ENCODE results near the gene TTLL11.
"Not testable (repeated sequence)": the region's sequence is repeated elsewhere in the genome, so short reads cannot be mapped to it uniquely, and the experiment has no call there.

Gene TTLL11

DNA sequence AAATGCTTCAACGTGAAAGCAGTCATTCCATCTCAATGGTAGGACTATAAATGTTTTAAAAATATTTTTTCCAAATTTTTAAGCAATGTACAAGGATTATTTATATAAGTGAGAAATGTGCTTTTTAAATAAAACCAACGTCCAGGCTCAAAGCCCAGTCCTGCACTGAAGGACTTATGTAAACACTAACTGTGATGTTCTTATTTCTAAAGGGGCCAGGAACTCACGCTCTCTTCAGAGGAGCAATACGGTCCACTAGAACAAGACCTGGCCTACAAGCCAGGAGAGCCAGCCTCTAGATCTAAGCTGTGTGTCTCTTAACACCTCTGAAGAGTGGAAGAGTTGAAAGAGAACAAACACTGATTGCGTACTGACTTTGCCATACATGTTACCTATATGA is 12.1 kb downstream of the TTLL11 start:
- no peak for DNase-seq (ENCODE audit: low spot score)

DNA sequence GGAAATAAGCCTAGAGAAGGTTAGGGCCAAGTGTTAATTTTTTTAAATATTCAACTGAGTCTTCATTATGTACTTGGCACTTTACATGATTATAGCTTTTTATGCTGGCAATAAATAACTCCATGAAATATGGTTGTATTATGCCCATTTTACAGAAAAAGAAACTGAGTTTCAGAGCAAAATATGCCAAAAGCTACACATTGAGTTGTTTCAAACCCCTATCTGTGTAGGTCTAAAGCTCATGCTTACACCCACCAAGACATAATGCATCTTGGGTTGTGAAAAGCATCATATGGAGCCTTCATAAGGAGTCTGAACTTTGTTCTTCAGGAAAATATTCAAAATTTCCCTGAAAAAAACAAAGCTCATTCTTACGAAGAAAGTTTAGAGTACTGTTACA is 14.6 kb downstream of the TTLL11 start:
- DNase-seq (ENCODE audit: low spot score), result no peak

DNA sequence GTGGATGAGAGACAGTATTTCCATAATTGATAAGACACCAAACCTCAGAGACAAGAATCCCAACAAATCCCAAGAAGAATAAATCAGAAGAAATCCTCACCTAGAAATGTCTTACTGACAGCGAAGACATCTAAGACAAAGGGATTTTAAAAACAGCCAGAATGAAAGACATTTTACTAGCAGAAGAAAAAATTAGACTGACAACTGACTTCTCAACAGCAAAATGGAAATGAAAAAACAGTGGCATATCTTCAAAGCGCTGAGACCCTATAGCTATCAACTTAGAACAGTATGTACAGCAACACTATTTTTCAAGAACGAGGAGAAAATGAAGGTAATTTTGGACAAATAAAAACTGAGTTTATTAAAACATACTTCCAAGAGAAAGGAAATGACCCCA is 16.3 kb downstream of the TTLL11 start:
- DNase-seq (ENCODE audit: low spot score), result no peak

DNA sequence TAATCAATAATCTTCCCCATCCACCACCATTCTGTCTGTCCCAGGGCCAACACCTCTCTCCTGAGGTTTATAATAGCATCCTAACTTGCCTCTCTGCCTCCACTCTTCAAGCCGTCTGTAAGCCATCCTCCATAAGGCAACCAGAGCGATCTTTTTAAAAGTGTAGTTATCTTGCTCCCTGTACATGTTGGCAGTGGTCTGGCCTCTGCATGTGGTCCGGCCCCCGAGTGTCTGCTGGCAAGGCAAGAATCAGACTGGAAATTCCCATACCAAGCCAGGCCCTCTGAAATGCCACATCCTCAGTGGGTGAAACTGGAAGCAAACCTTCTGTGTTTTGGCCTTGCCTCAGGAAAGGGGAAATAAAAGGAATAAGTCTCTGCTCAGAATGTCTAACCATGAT is 17.0 kb downstream of the TTLL11 start:
- no peak for DNase-seq (ENCODE audit: low spot score)

DNA sequence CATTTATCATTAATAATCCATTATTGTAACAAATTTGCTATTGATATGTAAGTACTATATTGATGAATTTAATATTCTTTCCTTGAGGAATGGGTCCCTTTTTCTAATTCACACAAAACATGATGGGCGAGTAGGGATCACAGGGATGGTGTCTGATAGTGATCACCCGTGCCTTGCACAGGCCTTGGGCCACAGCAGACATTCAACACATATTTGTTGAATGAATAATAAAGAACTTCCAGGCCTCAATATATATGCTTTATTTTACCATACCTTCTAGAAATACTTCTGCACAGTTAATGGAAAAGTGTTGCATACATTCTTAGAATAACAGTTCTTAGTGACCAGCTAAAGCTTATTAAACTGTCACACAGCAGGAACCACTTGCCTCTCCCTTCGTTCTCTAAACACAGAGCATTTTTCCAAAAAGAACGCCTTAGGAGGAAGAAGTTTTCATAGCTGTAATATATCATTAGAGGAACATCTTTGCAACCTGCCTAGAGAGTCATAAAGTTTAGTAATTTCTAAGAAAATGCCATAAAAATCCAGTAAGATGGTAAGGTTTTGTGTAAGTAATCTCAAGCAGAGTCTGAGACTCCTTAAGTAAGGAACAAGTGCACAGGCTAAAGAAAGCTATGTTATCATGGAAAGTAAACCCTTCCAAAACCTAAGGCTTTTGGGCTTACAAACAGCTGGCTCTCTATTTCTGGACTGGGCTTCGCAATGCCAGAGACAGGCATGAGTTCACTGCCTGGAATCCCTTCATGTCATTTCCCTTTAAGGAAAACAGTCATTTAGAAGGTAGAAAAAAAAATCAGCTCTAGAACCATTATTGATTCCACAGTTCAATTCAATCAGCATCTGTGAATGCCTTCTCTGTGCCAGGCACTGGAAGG is 17.7 kb downstream of the TTLL11 start:
- no peak for DNase-seq (ENCODE audit: low spot score)

DNA sequence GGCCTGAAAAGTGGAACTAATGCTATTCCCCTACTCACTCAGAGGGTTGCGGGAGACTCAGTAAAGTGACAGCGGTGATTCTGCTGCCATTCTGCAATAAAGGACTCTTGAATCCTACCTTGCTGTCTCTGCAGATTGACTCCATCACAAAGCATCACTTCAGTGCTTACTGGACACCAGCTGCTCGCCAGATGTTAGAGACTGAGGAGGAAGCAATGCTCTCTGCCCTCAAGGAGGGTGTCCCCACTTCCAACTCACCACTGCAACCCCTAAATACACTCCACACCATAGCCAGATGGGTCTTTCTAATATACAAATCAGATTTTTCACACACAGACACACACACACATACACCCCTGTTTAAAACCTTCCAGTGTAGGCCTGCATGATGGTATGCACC is 21.4 kb downstream of the TTLL11 start:
- no peak for DNase-seq (ENCODE audit: low spot score)

DNA sequence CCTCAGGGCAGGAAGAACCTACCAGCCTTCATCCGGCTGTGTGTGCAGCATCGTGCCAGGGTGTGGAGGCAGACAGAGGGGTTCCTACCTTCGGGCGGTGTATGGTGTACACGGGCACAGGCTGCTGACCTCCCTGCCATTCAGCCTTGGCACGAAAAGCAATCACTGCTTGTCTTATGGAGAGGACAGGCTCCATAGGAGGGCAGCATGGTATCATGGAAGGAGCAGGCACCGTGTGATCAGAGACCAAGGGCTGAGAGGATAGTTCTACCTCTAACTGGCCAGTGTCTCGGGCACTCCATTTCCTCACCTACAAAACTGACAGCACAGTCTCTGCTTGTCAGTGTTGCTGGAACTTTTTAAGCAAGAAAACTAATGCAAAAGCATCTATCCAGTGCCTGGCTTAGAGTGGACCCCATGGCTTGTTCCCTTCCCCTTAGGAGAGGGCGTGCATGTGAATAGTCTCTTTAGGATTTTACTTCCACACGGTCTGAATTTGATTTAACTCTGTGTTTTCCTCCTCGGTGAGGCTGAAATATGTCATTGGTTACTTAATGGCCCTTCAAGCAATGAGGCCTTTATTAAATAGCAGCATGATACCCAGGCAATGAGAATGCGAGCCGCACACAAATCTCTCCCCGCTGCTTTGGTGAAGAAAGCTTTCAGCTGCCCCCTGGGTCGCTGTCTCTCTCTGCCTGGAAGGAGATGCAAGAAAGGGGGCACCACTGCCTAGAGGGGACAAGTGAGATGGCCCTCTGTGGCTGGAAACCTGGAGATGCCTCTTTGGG is 22.2 kb downstream of the TTLL11 start:
- no peak for DNase-seq (ENCODE audit: low spot score)

DNA sequence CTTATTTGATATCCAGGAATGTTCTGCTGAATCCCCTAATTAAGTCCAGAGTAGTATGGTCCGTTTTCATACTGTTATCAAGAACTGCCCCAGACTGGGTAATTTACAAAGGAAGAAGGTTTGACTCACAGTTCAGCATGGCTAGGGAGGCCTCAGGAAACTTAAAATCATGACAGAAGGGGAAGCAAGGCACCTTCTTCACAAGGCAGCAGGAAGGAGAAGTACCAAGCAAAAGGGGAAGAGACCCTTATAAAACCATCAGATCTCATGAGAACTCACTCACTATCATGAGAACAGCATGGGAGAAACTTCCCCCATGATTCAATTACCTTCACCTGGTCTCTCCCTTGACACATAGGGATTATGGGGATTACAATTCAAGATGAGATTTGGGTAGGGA is 26.4 kb downstream of the TTLL11 start:
- not testable (repeated sequence) for DNase-seq (ENCODE audit: low spot score)

DNA sequence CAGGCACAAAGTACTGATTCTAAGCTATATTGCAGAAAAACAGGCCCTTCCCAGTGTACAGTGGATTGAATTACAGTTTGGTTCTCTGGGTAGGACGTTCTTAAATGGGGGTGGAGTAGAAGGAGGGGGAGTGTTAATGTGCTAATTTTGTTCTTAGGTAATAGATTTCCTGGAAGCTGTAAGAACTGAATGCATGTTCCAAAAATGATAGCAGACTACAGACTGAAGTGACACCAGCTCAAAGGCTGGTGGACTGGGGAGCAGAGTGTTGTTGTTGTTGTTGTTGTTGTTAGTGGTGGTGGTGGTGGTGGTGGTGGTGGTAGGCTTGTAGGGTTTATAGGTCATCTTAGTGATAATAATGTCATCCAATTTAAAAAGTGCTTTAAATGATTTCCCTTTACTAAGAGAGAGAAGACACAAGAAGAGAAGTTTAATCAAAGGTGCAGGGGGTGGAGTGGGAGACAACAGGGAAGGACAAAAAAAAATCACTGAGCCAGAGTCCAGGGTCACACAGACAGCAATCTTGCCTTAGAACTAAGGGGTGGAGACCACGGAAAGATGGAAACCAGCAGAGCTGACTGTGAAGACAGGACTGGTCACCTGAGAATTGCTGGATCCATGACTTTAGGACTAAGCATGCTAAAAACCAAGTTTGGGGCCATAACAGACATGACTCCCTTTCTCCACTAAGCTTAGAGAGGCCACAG is 27.0 kb downstream of the TTLL11 start:
- DNase-seq (ENCODE audit: low spot score), result no peak

DNA sequence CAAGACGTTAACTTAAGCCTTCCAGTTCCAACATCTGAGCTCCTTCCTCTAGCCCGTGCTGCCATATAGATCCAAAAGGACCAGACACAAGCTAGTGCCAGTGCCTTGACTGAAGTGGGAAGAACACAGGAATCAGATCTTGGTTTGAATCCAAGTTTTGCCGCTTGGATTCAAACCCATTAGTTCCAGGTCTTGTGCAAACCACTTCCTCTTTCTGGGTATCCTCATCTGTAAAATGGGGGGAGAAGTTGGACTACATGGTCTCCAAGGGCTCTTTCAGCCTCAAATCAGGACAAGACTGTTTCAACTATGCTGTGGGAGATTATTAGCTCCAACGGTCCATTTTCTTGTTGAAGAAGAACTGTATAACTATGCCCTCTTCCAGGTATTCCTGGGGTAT is 32.6 kb downstream of the TTLL11 start:
- no peak for DNase-seq (ENCODE audit: low spot score)

DNA sequence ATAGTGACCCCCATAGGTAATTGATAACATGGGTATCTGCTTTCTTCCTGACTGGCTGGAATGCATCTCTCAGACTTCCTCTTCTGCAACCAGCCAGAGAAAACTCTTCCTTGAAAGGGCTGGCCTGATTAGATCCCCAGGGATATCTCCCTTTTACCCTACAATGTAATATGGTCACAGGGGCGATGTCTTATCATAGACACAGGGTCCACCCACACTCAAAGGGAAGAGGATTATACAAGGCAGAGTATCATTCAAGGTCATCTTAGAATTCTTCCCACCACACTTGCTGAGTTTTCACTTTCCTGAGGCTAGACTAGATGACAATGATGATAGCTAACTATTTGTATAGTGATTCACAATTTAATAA is 33.2 kb downstream of the TTLL11 start:
- DNase-seq (ENCODE audit: low spot score), result no peak

DNA sequence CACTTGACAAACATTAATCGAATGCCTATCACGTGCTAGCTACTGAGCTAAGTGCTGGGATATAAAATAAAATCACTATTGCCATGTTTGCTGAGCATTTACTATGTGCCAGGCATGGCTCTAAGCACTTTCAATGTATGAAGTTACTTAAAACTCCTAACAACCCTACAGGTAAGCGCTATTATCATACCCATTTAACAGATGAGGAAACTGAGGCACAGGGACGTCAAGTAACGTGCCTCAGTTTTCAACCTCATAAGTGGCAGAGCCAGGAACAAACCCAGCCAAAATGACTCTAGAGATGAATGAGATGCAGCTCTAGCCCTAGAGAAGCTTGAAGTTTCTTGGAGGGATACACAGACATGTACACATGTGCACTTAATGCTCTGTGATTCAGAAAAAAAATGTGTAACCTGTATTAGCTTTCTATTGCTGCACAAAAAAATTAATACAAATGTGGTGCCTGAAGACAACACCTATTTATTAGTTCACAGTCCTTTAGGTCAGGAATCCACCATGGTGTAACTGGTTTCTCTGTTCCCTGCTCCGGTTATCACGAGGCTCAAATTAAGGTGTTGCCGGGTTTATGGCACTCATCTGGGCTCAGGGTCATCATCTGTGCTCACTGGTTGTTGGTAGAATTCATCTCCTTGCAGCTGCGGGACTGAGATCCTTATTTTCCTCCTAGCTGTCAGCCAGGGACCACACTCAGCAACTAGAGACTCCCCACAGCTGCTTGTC is 33.7 kb downstream of the TTLL11 start:
- no peak for DNase-seq (ENCODE audit: low spot score)

DNA sequence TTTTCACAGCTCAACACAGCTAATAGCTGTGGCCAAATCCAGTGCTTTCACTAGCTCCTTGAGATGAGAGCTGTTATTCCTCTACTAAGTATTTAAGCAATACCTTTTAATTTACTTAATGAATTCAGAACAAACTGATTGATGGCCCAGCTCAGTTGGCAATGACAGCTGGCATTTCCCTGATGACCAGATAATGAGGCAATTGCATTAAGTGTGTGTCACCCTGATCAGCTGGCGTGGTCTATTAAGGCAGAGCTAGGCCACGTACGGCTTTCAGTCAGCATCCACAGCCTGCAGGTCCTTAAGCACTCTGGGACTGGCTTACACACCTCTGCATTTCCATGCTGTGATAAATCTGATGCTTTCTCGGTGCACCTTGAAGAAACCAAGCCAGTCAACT is 34.4 kb downstream of the TTLL11 start:
- no peak for DNase-seq (ENCODE audit: low spot score)

DNA sequence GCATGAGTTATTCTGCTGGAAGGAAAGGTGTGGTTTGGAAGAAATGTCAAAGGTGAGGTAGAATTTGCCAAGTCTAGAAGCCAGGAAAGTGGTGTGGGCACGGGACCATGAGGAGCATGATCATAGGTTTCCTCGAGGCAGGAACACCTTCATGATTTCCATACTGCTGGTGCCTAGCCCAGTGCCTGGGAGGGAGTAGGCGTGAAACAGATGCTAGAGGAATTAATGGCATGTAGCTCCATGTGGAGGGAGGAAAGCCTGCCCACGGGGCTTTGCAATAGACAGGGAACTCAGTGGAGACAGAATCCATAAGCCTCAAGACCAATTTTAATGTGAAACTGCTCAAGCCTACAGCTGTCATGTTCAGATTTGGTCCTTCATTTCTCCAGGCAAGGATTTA is 35.1 kb downstream of the TTLL11 start:
- no peak for DNase-seq (ENCODE audit: low spot score)

DNA sequence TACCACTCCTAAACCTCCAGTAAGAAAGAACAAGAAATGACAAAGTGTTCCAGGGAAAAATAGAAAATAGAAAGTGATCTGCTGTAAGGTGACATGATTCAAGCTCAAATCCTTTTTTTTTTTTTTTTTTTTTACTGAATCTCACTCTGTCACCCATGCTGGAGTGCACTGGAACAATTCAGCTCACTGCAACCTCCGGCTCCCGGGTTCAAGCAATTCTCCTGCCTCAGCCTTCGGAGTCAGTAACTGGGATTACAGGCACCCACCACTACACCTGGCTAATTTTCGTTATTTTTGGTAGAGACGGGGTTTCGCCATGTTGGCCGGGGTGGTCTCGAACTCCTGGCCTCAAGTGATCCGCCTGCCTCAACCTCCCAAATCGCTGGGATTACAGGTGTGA is 35.9 kb downstream of the TTLL11 start:
- DNase-seq (ENCODE audit: low spot score), result no peak

DNA sequence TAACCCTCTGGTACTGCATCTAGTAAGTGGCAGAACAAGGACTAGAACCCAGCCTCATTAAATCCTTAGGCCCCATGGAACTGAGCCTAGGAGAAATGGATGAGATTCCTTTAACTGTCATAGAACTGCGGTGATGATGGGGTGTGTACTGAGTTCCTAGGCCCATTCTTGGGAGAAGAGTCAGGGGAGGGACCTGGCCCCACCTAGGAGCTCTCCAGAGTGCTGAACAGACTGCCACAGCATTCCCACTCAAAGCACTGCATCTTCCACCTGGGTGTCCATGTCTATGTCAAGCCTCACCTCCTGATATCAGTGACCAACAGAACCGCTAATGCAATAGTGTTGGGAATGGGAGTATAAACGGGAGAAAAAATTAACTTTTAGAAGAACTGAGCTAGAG is 36.6 kb downstream of the TTLL11 start:
- DNase-seq (ENCODE audit: low spot score), result peak; percentile 32

DNA sequence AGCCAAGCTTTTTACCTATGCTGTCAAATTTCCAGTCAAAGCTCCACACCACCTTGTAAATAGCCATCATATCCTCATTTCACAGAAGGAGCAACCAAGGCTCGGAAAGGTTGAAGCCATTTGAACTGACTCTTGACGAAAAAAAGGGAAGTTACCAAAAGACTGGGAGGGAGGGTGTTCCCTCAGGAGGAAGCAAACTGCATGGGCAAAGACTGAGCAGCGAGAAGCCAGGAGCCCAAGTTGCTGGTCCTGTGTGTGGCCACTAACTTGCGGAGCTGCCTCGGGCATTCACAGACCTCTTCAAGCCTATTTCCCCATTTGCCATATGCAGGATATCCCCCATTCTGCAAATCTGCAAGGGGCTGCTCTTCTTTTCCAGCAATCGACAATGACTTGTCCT is 37.4 kb downstream of the TTLL11 start:
- DNase-seq (ENCODE audit: low spot score), result no peak

DNA sequence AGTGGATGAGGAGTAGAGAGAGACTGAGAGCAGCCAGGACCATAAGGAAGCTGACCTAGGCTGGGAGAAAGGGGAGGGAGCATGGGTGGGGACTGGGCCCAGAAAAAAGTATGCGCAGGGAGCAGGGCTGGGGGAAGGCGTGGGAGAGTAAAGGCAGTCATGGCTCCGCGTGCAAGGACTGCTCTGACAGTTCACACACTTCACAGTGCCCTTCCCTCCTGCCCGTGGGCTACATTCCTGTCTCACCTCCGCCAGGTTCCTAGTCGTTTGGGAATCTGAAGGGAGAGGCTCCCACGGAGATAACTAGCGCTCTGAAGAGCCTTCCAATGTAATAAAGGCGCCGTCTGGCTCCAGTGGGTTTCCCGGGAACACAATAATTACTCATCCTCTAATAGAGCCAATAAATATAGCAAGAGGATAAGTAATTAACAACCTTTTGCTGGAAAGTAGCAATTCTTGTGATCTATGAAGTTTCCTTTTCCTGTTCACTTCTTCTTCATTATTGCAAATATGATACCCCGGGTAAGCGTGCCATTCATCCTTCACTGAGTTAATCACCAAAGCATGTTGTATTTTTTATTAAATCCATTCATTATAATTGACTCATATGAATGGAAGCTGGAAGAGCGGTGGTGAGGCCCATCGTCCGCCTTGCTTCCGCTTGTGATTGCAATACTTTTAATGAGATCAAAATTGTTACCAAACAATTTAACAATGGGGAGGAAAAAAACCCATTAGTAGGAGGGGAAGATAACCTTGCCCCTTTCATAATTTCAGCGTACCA is 39.3 kb downstream of the TTLL11 start:
- no peak for DNase-seq (ENCODE audit: low spot score)

DNA sequence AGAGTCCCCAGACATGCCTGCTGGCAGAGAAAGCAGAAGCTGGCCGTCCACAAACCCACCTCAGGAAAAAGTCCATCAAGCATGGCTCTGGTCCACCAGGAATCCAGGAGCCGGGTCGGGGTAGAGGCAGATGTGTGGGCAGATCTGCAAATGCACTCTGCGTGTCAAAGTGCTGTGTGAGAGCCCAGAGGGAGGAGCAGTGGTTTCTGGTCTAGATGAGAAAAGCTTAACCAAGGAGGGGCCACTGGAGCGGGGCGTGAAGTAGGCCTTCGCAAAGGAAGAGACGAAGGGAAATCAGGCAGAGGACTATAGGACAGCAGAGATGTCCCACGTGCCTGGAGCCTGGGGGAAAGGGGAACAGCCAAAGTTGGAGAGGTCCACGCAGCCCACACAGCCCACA is 40.0 kb downstream of the TTLL11 start:
- no peak for DNase-seq (ENCODE audit: low spot score)

DNA sequence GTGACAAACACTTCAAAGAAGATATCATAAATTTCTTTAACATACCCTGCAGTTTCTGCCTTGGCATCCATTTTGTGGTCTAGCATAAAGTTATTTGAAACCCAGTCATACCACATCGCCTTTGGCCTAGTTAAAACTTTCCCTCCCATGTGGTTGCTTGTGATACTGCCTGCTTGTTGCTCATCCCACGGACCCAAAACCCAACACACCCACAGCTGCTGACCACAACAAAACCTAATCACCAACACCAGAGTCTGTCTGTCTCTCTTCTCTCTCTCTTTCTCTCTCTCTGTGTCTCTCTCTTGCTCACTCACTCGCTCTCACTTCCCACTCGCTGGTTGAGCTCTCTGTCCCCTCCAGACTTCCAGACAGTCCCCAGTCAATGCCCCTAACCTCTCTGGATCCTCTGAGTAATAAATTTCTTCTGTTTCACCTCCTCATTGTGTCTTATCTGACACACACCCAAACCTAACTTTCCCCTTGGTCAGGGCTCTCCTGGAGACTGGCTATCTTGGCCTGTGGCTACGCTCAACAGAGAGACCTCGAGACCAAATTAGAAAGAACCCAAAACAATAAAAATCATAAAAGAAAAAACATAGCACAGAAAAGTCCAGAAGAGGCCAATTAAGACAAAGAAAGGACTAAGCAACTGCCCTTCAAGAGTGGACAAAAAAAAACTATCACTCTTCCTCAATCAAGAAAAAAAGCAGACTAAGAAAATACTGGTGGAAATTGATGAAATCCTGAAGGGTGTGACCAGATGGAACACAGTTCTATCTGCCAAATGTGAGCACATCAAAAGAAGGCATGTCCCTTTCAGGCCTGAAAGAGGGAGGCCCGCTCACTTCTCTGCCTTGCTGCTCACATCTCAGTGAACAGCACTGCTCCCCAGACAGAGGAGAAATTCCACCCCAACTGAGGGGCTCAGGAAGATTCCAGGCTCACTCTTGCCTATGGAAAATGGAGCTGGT is 41.5 kb downstream of the TTLL11 start:
- no peak for DNase-seq (ENCODE audit: low spot score)

All from HuH-7.5 (cell line).